Nephron progenitor cell (in vitro differentiated cells): ENCODE data around the gene SYK.

ENCODE experiments used
- DNase-seq: peaks from one replicate; pipeline ENCODE4 v3.0.0; 2021
- H3K27ac Mint-ChIP-seq: 2 replicates; pipeline ENCODE4 v1.8.0; 2021; ENCODE audit warnings: mild to moderate bottlenecking, moderate library complexity, mixed read lengths
- H3K27me3 Mint-ChIP-seq: 2 replicates; pipeline ENCODE4 v1.8.0; 2021; ENCODE audit warnings: mild to moderate bottlenecking, low read depth, mixed read lengths; ENCODE audit not compliant: poor library complexity
- H3K36me3 Mint-ChIP-seq: 2 replicates; pipeline ENCODE4 v1.8.0; 2021; ENCODE audit warnings: low read depth, mixed read lengths
- H3K4me1 Mint-ChIP-seq: 2 replicates; pipeline ENCODE4 v1.8.0; 2021; ENCODE audit warnings: mixed read lengths
- H3K4me3 Mint-ChIP-seq: 2 replicates; pipeline ENCODE4 v1.8.0; 2021; ENCODE audit warnings: mild to moderate bottlenecking, moderate library complexity, mixed read lengths
- H3K9me3 Mint-ChIP-seq: 2 replicates; pipeline ENCODE4 v1.8.0; 2021; ENCODE audit warnings: mild to moderate bottlenecking, moderate library complexity, mixed read lengths
- CTCF ChIP-seq: fragments of 200-600 bp; sonication (generic); IDR thresholded peaks from 2 replicates; pipeline ENCODE4 v1.5.0; 2021; ENCODE audit warnings: antibody characterized with exemption

SYK gene

GRCh38 chr9:90864779-90865178, 63.2 kb downstream of the SYK start:
- Mint-ChIP-seq H3K27me3 (no peaks in the 10 kb centered on the region), H3K9me3 (no peaks in the 10 kb centered on the region), H3K36me3 (no peaks in the 10 kb centered on the region), H3K27ac (no peak overlapping the region), H3K4me1 (no peaks in the 10 kb centered on the region), H3K4me3 (no peak overlapping the region)
- TF ChIP-seq CTCF, result no peak
- no peak for DNase-seq

GRCh38 chr9:90867101-90867500, 65.5 kb downstream of the SYK start:
- DNase-seq, result no peak
- H3K4me1 Mint-ChIP-seq, result no peaks in the 10 kb centered on the region
- no peaks in the 10 kb centered on the region for H3K27me3 Mint-ChIP-seq

GRCh38 chr9:90868555-90868954, 66.9 kb downstream of the SYK start:
- Mint-ChIP-seq H3K27ac (no peak overlapping the region), H3K27me3 (no peaks in the 10 kb centered on the region)

More at GRCh38 chr9:90867101-90867500, 65.5 kb downstream of the SYK start:
- Mint-ChIP-seq H3K36me3 (no peaks in the 10 kb centered on the region), H3K27ac (no peak overlapping the region), H3K9me3 (no peaks in the 10 kb centered on the region), H3K4me3 (no peak overlapping the region)
- no peak for TF ChIP-seq CTCF

GRCh38 chr9:90869361-90869760, 67.7 kb downstream of the SYK start:
- Mint-ChIP-seq H3K4me3 (no peak overlapping the region), H3K9me3 (no peaks in the 10 kb centered on the region), H3K4me1 (no peaks in the 10 kb centered on the region), H3K36me3 (no peaks in the 10 kb centered on the region), H3K27ac (no peak overlapping the region), H3K27me3 (no peaks in the 10 kb centered on the region)
- no peak for TF ChIP-seq CTCF
- no peak for DNase-seq

More at GRCh38 chr9:90868555-90868954, 66.9 kb downstream of the SYK start:
- DNase-seq, result no peak
- Mint-ChIP-seq H3K9me3 (no peaks in the 10 kb centered on the region), H3K4me1 (no peaks in the 10 kb centered on the region), H3K36me3 (no peaks in the 10 kb centered on the region), H3K4me3 (no peak overlapping the region)
- TF ChIP-seq CTCF, result no peak

- Mint-ChIP-seq H3K9me3 (no peaks in the 10 kb centered on the region), H3K4me1 (no peaks in the 10 kb centered on the region), H3K27me3 (no peaks in the 10 kb centered on the region), H3K27ac (no peak overlapping the region), H3K36me3 (no peaks in the 10 kb centered on the region), H3K4me3 (no peak overlapping the region)
- peak; percentile 96 for TF ChIP-seq CTCF
- peak; percentile 36 for DNase-seq
Observed at GRCh38 chr9:90870621-90871326, 69.2 kb downstream of the SYK start.

- H3K4me1 Mint-ChIP-seq, result no peaks in the 10 kb centered on the region
- no peaks in the 10 kb centered on the region for H3K36me3 Mint-ChIP-seq
- no peak overlapping the region for H3K27ac Mint-ChIP-seq
- H3K4me3 Mint-ChIP-seq, result no peak overlapping the region
- DNase-seq, result no peak
- H3K9me3 Mint-ChIP-seq, result no peaks in the 10 kb centered on the region
- peak; percentile 28 for TF ChIP-seq CTCF
- H3K27me3 Mint-ChIP-seq, result no peaks in the 10 kb centered on the region
Observed at GRCh38 chr9:90871327-90871935, 69.8 kb downstream of the SYK start.
